HG03280 (cell line): Measurements from ENCODE around the gene C19orf44.
"Not testable (repeated sequence)": the region's sequence is repeated elsewhere in the genome, so short reads cannot be mapped to it uniquely, and the experiment has no call there.

Source experiments
- ATAC-seq: cut with Tn5 transposase; IDR thresholded peaks from one replicate; pipeline ENCODE4 v1.9.1; 2021; ENCODE audit warnings: mild to moderate bottlenecking, moderate library complexity; ENCODE audit not compliant: unreplicated experiment

Gene C19orf44

DNA sequence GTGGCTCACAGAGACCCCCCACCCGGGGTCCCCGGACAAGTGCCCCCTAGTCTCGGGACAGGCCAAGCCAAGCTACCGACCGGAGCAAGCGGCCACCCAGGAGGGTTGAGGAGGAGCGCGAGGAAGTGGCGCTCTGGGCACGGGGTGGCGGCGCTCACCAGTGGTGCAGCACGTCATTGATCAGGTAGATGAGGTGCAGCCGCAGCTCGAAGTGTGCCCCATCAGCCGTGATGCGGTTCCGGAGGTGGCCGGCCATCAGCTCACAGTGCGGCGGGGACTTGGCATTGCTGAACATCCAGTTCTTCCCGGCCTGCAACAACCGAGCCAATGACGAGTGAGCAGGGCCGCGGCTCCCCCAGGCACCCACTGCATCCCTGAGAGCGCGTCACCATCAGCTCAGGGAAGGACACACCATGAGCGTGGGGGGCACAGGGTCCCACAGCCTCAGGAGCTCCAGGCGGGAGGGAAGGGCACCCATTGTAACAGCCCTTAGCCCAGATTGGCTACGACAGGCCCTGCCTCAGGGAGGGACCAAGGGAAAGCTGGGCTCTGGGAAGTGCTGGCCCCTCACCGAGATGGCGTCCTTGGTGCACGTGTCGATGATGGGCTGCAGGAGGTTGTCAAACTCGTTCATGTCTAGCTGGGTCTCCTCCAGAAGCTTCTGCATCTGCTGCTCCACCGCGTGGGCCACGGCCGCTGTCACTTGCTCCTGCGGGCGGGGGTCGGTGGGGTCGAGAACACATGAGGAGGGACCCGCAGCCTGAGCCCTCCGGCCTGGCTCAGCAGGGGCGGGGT is 36.4 kb downstream of the C19orf44 start:
- ATAC-seq: no peak

DNA sequence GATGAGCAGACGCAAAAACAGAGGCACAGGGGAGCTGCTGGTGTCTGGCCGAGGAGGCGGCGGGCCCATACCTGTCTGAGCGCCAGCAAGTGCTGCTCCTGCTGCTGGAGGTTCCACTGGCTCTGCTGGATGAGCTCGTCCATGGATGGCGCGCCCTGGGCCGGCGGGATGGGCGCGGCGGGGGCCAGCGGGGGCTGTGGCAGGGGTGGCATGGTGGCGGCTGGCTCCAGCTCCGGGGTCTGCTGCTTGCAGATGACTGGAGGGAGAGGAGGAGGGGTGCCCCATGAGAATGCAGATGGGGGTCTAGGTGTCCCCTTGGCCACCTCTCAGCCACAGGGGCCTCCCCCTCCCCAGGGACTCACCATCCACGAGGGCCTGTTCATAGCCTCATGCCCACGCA is 39.2 kb downstream of the C19orf44 start:
- ATAC-seq: no peak

DNA sequence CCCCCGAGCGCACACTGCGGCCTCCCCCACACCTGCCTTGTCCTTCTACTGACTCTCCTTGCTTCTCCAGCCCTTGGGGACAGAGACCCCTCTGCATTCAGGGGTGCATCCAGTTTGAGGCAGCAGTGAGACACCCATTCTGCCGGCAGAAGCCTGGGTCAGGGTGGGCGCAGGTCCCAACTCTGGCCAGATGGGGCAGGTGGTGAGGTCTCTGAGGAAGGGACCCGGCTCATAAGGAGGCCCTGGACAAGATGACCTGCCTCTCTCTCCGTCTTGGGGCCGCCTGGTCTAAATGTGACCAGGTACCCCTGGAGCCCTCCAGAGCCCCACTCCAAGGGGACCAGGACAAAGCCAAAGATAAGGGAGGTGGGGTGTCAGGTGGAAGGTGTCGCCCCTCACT is 39.9 kb downstream of the C19orf44 start:
- ATAC-seq: no peak

DNA sequence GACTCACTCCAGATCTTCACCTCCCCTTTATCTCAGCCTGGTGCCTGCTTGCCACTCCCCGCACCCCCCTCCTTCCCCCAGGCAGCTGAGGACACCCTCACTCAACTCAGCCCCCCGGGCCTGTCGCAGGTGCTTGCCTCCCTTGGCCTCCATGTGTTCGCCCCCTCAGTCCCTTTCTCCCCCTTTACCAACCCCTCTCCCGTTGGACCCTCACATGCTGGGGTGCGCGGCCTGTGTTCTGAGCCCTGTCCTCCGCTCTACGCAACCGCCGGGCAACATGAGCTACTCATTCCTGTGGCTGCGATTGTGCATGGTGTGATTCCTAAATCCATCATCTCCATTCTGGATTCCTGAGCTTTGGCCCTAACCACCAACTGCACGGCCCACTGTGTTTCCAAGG is 40.9 kb downstream of the C19orf44 start:
- ATAC-seq: no peak

DNA sequence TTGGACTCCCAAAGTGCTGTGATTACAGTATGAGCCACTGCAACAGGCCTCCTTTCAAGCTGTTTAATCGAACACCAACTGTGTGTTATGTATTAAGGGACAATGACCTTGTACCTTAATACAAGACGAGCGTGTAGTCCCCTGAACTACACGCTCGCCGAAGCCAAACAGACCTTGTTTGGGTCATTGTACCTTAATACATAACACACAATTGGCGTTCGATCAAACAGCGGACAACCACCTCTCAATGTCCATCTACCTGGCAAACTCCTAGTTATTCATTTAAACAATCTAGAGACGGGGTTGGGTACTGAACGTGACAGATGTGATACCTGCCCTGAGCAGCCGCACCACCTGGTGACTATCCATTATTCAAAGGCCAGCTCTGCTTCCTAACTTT is 44.8 kb downstream of the C19orf44 start:
- ATAC-seq: no peak

DNA sequence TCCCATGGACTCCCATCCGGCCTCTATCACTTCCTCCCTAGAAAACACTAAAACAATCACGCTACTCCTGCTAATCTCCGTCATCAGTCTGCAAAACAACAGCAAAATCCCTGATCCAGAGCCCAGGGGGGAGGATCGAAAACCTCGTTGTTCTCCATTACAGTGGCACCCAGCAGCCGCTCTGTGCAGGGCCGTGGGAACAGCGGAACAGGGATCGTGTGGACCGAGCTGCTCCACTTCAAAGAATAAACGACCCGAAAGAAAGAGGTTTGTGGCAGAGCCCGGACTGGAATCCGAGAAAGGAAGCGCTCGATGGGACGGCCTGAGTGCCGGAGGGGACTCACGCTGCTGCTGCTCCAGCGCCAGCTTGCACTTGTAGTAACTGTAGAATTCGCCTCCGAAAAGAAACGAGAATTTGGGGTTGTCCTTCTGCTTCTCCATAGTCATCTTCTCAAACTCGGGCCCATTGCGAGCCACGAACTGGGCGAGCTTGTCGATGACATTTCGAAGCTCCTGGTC is 45.4 kb downstream of the C19orf44 start:
- ATAC-seq: peak; percentile 3

DNA sequence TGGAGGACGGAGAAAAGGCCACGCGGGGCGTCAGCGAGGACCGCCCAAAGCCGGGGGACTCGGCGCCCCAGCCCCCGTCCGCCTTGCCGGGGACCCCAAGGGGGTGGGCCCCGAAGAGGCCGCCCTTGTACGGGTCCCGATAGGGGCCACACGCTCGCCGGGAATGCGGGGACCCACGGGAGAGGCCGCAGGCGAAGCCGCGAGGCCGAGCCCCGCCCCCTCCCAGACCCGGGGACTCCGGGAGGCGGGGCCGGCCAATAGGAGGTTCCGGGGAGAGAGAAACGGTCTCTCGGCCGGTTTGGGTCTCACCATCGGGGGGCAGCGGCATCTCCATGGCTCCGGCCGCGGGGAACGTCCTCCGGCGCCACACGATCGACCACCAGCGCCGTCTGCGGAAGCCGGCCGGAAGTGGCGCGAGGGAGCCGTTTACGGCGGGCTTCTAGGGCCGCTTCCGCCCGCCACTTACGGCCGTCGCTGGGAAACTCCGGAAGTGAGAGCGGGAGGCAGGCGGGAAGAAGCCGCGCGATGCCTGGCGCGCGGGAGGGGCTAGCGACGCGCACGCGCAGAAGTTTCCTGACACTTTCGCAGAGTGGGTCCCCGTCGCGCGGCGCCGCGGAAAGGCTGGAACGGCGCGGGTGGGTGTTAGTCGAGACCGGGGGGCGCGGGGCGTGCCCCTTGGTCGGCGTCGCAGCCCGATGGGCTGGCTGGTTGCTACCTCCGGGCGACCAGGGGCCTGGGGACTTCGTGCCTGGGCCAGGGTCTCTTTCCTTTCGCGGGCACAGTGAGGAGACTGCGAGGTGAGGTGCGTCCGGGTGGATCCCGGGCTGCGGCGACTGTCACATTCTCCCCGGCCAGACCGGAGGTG is 46.1 kb downstream of the C19orf44 start, which contains the start of gene CHERP:
Gene CHERP (minus strand): TSS at position 393 of the 865 bp plus-strand sequence. CDS start 59 bp downstream, at position 334.
- ATAC-seq: peak; percentile 79

DNA sequence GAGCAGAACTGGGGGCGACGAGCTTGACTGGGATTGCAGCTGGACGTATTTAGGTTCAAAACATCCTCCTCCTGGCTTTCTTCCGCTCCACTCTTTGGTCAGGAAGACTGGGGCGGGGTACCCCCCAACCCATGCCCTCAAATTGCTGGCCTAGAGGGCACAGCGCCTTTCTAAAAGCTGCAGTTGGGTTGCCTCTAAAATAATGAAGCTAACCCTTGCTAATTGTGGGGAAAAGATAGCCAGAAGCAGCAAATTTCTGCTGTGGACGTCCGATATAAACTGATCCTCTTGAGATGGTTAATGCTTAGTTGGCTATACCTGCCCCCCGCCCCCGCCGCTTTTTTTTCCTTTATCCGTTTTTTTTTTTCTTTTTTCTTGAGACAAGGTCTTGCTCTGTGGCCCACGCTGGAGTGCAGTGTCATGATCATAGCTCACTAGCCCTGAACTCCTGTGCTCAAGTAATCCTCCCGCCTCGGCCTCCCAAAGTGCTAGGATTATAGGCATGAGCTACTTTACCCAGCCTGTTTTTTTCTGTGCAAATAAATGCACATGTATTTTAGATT is 46.8 kb downstream of the C19orf44 start:
- no peak for ATAC-seq

DNA sequence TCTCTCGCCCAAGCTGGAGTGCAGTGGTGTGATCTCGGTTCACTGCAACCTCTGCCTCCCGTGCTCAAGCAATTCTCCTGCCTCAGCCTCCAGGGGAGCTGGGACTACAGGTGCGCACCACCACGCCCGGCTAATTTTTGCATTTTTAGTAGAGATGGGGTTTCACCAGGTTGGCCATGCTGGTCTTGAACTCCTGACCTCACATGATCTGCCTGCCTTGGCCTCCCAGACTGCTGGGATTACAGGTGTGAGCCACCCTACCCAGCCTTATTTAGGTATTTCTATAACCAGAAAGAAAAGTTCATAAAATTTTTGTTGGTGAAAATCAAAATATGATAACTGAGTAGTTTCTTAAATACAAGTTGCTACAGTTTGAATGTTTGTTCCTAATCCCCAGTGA is 47.5 kb downstream of the C19orf44 start:
- not testable (repeated sequence) for ATAC-seq

DNA sequence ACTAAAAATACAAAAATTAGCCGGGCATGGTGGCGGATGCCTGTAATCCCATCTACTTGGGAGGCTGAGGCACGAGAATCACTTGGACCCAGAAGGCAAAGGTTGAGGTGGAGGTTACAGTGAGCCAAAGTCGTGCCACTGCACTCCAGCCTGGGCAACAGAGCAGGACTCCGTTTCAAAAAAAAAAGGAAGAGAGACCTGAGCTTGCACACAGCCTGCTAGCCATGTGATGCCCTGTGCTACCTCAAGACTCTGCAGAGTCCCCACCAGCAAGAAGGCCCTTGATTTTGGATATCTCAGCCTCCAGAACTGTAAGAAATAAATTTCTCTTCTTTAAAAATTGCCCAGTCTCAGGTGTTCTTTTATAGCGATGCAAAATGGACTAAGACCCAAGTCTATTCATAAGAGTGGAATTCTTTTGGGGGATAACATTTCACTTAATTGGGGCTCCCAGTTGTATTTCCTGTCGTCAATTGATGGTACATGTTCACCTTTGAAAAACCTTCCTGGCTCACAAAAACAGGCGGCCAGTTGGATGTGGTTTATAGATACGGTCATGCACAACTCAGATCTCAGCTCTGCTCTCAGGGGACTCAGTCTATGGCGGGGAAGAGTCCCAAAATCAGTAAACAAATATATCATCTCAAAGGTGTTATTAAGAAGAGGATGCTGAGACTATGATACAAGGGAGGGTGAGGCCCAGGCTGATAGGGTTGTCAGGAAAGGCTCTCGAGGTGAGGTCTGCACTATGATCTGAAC is 48.5 kb downstream of the C19orf44 start:
- ATAC-seq: no peak

DNA sequence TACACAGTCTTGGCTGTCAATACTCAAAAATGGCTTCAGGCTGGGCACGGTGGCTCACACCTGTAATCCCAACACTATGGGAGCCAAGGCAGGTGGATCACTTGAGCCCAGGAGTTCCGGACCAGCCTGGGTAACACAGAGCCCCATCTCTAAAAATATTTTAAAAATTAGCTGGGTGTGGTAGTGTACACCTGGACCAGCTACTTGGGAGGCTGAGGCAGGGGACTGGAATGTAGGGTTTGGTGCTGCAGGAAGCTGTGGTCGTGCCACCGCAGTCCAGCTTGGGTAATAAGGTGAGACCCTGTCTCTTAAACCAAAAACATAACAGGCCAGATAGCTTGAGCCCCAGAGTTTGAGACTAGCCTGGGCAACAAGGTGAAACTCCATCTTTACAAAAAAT is 52.8 kb downstream of the C19orf44 start:
- ATAC-seq: no peak

DNA sequence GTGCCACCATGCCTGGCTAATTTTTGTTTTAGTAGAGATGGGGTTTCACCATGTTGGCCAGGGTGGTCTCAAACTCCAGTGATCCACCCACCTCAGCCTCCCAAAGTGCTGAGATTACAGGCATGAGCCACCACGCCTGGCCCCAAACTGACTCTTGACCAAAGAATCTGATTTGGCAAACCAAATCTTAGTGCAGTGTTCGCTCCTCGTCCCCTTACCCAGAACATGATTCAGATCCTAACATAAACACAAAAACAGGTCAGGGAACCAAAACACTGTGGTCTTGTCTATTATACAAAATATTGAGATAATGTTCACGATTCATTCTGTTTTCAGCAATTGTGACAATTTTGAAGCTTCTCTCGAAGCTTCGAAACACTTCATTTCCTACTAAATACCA is 55.7 kb downstream of the C19orf44 start:
- not testable (repeated sequence) for ATAC-seq

DNA sequence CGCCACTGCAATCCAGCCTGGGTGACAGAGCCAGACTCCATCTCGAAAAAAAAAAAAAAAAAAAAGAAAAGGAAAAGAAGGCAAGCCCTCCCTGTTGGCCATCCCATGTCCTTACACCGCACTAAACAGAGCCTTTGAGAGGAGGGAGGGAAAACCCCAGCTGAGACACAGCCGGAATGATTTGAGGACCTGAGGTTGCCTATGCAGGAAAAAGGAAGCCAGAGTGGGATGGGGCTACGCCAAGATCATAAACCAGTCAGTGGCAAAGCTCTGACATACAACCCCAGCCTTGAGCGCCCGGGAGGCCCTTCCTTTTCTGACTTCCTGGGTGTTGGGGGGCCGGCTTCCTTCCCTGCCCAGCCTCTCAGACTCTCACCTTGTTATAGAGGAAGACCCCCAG is 58.6 kb downstream of the C19orf44 start:
- no peak for ATAC-seq

DNA sequence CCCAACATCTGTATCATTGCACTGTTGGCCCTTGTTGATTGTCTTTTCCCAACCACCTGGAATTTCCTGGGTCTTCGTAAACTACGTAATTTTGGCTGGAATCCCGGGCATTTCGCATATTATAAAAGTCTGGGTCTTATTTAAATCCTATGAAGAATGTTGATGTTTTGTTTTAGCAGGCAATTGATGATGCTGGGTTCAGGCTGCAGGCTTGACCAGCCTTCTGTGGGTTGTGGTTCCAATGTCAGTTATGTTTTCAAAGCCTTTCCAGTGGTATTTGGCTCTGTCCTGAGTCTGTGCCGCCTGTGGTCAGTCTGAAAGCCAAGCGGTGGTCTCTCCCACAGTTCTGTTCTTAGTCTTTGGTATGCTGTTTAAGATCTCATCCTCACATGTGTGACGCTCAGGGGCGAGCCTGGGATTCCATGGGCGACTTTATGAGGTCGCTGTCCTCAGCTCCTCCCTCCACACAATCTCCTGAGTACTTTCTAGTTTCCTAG is 63.6 kb downstream of the C19orf44 start:
- ATAC-seq: no peak

DNA sequence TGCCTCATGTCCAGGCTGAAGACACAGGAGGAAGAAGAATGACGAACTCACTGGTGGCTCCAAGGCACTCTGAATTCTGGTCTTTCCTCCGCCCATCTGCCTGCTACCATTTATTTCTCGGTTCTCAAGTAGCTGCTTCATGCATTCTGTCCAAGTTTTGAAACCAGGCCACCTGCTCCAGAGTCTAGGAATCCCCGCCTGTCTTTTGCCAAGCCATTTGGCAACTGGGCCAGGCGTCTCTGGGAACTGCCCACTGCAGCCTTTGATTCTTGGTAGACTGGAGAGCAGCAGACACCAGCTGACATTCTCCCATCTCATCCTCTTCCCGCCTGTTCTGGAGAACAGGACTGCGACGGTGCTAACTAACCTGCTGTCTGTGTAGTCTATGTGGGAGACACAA is 65.2 kb downstream of the C19orf44 start:
- no peak for ATAC-seq

DNA sequence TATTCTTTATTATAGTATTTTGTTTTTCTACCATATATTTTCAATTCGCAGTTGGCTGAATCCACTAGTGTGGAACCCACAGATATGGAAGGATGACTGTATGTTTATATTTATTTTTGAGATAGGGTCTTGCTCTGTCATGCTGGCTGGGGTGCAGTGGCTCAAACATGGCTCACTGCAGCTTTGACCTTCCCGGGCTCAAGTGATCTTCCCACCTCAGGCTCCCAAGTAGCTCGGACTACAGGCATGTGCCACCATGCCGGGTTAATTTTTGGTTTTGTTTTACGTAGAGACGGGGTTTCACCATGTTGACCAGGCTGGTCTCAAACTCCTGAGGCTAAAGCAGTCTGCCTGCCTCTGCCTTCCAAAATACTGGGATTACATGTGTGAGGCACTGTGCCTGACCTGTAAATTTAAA is 66.4 kb downstream of the C19orf44 start:
- ATAC-seq: no peak

DNA sequence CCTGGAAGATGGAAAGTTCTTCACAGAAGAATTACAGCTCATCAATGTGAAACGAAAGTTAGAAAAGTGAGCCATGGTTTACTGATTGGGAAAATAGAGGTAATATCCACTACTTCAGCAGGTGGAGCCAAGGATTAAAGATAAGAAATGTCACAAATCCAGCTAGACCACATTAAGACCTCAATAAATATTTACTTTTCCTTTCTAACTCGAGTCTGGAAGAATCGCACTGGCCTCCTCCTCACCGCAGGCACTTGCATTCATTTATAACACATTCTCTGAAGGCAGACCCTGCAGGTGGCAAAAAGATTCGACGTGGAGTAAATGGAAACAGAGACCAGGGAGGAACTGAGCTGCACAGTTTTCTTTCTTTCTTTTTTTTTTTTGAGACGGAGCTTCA is 68.6 kb downstream of the C19orf44 start:
- no peak for ATAC-seq

DNA sequence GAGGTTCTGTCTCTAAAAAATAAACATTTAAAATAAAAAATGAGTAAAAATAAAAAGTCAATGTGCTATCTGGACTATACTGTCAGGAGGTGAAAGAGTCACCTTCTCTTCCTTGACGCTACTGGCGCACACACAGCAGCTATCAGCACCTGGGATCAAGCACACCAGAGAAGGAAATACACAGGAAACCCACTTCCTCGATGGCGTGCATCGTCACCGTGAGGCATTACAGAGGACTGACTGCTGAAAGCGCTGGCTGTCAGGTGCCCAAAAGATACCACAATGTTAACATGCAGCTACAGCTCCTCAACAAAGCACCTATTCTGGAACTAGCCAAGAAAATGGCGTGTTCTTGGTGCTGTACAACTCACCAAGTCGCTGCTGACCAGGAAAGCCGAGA is 70.0 kb downstream of the C19orf44 start:
- ATAC-seq: no peak

DNA sequence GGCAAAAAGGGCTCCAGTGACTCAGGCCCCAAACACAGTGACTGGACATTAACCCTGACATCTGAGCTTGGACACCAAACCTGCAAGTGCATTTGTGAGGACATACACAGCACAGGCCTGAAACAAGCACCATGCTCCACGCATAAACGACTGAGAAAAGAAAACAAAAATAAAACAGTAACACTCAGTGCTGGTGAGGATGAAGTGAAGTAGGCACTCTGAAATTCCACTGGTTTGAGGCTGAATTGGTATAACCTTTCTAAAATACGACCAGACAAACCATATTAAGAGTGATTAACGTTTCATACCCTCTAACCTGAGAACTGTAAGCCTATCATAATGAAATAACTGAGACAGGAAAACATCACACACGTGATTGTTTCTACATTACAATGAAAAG is 70.5 kb downstream of the C19orf44 start:
- ATAC-seq: no peak

DNA sequence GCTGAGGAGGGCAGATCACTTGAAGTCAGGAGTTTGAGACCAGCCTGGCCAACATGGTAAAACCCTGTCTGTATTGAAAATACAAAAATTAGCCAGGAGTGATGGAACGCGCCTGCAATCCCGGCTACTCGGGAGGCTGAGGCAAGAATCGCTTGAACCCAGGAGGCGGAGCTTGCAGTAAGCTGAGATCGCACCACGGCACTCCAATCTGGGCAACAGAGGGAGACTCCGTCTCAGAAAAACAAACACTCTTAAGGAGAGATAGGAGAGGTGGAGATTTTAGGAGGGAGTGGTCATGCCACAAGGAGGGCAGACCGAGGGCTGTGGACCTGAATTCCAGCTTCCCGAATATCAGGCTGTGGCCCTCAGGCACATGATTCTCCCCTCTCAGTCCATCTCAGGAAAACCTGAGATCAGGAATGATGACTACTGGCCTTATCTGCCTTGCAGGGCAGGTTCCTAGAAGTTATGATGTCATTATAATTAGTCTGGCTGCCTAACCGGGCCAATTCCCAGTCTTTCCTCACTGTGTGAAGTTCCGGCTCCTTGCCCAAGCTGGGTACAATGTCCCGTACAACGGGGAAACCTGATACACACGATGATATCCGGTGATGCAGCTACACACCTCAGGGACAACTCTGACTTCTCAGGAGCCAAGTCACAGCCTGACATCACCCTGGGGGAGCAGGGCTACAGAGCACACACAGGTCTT is 73.6 kb downstream of the C19orf44 start:
- ATAC-seq: no peak
